Inferior parietal cortex (tissue), 1 donor: ENCODE measurements around the gene NDUFS8.

Experiments used
- DNase-seq: peaks from one replicate; pipeline ENCODE4 v3.0.0-alpha.2; 2016; ENCODE audit errors: extremely low spot score

NDUFS8 gene

DNA sequence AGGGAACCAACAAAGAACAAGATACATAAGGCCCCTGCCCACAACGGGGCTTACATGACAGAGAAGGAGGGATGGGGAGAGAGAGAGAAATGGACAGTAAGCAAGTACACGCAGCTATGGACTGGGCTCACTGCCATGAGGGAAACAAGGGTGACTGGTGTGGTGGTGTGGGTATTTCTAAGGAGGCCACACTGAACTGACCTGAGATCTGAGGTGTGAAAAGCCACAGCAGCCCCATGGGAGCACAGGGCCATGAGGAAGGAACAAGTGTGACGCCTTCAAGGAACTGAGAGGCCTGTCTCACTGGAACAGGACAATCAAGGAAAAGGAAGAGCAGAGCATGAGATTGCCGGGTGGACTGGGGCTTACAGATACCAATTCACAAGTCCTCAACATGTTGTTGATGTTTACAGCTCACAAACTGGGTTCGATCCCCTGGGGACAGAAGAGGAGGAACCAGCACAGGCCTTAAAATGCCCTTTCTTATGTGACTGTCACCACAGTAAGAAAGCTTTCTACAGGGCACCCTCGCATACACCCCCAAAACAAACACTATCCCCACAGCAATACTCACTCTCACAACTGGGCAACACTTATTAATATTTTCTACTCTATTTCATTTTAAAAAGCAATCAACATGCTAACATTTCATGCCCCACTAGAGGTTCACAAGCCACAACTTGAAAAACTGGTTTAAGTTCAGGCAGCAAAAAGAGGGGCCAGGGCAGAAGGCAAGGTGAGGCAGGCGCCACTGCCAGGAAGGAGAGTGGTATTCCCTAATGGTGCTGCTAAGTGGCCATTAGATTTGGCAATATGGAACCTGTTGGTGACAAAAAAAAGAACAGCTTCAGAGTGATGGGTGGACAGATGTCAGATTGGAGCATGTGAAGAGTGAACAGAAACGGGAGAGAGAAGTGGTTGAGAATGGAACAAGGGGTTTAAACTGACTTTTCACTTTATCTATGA lies 47.4 kb downstream of the NDUFS8 start:
- no peak for DNase-seq

DNA sequence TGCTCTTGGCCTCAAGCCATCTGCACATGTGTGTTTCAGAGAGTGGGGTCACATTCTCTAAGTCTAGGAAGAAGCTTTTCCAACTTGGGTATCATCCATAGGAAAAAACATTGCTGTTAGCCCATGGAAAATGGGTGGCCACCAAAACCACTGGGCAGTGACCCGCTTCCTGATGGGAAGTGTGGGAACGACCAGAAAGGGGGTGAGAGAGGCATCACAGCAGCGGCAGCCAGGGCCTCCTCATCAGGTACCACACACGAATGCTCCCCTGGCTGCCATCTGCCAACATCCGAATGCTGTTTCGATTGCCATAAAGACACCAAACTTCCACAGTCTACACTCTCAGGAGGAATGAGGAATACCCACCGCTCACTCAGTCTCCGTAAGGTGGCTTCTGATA lies 50.4 kb downstream of the NDUFS8 start:
- no peak for DNase-seq

DNA sequence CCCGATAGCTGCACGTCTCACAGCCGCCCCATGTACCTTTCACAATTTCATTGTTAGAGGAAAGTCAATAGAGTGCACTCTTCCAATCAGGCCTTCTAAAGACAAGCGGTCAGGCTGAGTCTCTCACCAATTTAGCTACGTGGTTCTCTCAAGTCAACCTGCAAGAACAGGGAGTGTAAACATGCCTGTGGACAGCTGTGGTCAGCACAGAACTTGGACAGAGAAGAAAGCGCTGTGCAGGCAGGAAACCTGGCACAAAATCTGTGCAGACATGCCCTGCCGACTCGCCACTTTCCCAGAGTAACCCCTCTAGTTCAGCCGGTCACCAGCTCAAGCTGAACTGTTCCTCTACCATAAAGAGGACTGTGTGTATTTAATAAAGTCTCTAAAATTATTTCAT lies 51.2 kb downstream of the NDUFS8 start:
- DNase-seq, result no peak

DNA sequence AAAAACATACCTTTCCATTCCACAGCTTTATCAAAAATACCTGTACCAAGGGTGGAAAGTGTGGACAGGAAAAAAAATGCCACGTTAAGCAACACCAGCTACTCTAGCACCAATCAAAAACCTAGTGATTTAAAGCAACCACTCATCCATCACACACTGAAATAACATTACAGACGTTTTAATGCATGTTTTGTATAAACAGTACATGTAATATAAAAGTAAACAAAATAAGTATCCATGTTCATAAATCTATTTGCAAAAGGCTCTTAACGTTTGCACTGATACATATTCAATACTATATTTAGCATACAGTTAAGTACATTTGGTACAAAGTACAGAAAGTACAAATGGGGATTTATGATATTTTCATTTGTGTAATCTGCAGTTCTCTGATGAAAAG lies 52.0 kb downstream of the NDUFS8 start:
- DNase-seq, result no peak

DNA sequence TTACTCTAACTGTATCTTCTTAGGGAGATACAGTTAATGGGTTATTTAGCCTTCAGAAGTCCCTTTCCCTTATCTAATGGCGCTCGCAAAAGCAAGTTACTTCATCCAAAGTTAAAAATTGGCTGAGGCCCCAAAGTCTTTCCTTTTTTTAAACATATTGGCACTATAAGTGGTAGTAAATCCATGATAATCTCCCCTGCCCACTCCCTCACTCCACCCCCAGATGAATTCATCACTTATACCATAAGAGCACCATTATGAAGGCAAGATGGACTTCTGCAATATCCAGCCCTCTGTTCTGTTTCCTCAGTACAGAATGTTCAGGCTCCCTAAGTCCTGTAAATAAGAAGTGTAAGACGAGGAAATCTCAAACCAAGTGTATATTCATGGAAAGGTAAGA lies 53.0 kb downstream of the NDUFS8 start:
- DNase-seq, result no peak
